ENCODE data around the gene CAPRIN1. TPM values are rescaled to one million over a fixed set of nuclear protein-coding genes. Genes with fewer than 3 reads are reported as not detected.
"Not testable (repeated sequence)": the region's sequence is repeated elsewhere in the genome, so short reads cannot be mapped to it uniquely, and the experiment has no call there.

CAPRIN1 gene
- total and polyA plus RNA-seq, 2 of the 8 experiments (the other 6 are each of a cell fraction or from before 2014, with no cell fraction given): 221 to 317 TPM

GRCh38 chr11:34091825-34092224 lies 40.3 kb downstream of the CAPRIN1 start (continued):
- TF ChIP-seq YY1 (IDR thresholded peaks at IDR 0.05; ENCODE audit: low read depth, low read length) (no peak), RNF2 (IDR thresholded peaks at IDR 0.05; ENCODE audit: borderline replicate concordance, low read depth, low read length, missing control alignments, poor library complexity, severe bottlenecking) (no peak), POLR2AphosphoS5 (IDR thresholded peaks at IDR 0.05; ENCODE audit: low read depth, low read length) (no peak), RXRA (IDR thresholded peaks at IDR 0.05; ENCODE audit: insufficient read depth, low read depth, low read length) (no peak), ASH2L (IDR thresholded peaks at IDR 0.05; ENCODE audit: low read length) (no peak), BCL11A (IDR thresholded peaks at IDR 0.05; ENCODE audit: low read depth in 2 of 2, low read length in 2 of 2) (no peak)

GRCh38 chr11:34094900-34095299 lies 43.4 kb downstream of the CAPRIN1 start:
- not testable (repeated sequence) for H2AFZ ChIP-seq (ENCODE audit: low read length); H3K79me1 ChIP-seq (ENCODE audit: low read depth, low read length); H2BK20ac ChIP-seq (ENCODE audit: low read length); H3K23me2 ChIP-seq (ENCODE audit: low read depth, low read length); H3K18ac ChIP-seq (ENCODE audit: extremely low read depth, low read length); H4K5ac ChIP-seq (ENCODE audit: insufficient read length, low read depth, low read length); H3K4me2 ChIP-seq (ENCODE audit: insufficient read depth in 1 of 2, low read depth in 2 of 2, low read length in 2 of 2); H3K56ac ChIP-seq (replicated peaks; ENCODE audit: insufficient read length, low read depth, low read length); H3K23ac ChIP-seq (ENCODE audit: insufficient read length); H3K4ac ChIP-seq (replicated peaks; ENCODE audit: insufficient read length, low read depth, low read length); H4K8ac ChIP-seq (ENCODE audit: extremely low read depth, insufficient read depth, low read length); H3K4me3 ChIP-seq (ENCODE audit: extremely low read depth in 1 of 4, insufficient read depth in 2 of 4, low read depth in 3 of 4, low read length in 4 of 4); H4K91ac ChIP-seq (replicated peaks; ENCODE audit: insufficient read length, low read length); H2BK5ac ChIP-seq (ENCODE audit: low read depth, low read length); H2BK12ac ChIP-seq (ENCODE audit: low read depth, low read length); H2BK120ac ChIP-seq (replicated peaks; ENCODE audit: low read depth, low read length); H3K27me3 ChIP-seq (replicated peaks in 1 of 4; ENCODE audit: control insufficient read depth in 3 of 4, extremely low read depth in 1 of 4, insufficient read depth in 3 of 4, low read length in 3 of 4); H2AK5ac ChIP-seq (ENCODE audit: low read depth, low read length); H3K27ac ChIP-seq (ENCODE audit: low read depth, low read length); H3K9me3 ChIP-seq (ENCODE audit: insufficient read depth in 2 of 2, low read depth in 1 of 2, low read length in 1 of 2); H3K14ac ChIP-seq (ENCODE audit: insufficient read length); H3K9ac ChIP-seq (replicated peaks in 1 of 4; ENCODE audit: extremely low read depth in 1 of 4, low read depth in 3 of 4, low read length in 3 of 4); FAIRE-seq; DNase-seq (ENCODE audit: low read depth in 1 of 2, low spot score in 2 of 2); H2BK15ac ChIP-seq (ENCODE audit: low read length); H4K20me1 ChIP-seq (replicated peaks in 1 of 2; ENCODE audit: control insufficient read depth in 1 of 2, insufficient read depth in 2 of 2, low read length in 2 of 2); H3K4me1 ChIP-seq (replicated peaks in 1 of 4; ENCODE audit: control insufficient read depth in 3 of 4, insufficient read depth in 4 of 4, low read length in 3 of 4)
- ChIA-PET CTCF (ENCODE audit: partially characterized antibody) (interaction anchor here (1.0 to 2.5 kb wide), 4 partner anchors 18 to 44 kb away, joined by 4 to 8 read pairs (median 5); partner anchors contain the start of gene CAPRIN1), POLR2A (ENCODE audit: partially characterized antibody) (interaction anchor here (1.1 to 2.7 kb wide), 6 partner anchors 10 to 34 kb away, joined by 3 to 20 read pairs (median 4); partner anchors contain the start of gene NAT10)
- Histone ChIP-seq H3K79me2 (ENCODE audit: control insufficient read depth in 1 of 2, insufficient read depth in 2 of 2, low read length in 2 of 2) (peaks cover 0 to 19% of the 10 kb centered on the region in 2 experiments; a peak in 2 of 4 replicates), H3K36me3 (ENCODE audit: control insufficient read depth in 2 of 4, insufficient read depth in 4 of 4, low read length in 3 of 4) (peaks cover 48 to 100% (median 90%) of the 10 kb centered on the region in 4 experiments)
- WGBS, 2 experiments (ENCODE audit: extremely low coverage in 1 of 2, insufficient coverage in 1 of 2, insufficient read length in 1 of 2, insufficient replicate concordance in 2 of 2, low coverage in 1 of 2, low lambda C conversion rate in 2 of 2, missing lambda C conversion rate in 1 of 2): 100% methylated on average over 2 of the region's 2 CpGs; no CpG with 5 or more reads in 1 of the 2 experiments
